ENCODE data around the gene WDR93.
"Not testable (repeated sequence)": the region's sequence is repeated elsewhere in the genome, so short reads cannot be mapped to it uniquely, and the experiment has no call there.

Gene WDR93

DNA sequence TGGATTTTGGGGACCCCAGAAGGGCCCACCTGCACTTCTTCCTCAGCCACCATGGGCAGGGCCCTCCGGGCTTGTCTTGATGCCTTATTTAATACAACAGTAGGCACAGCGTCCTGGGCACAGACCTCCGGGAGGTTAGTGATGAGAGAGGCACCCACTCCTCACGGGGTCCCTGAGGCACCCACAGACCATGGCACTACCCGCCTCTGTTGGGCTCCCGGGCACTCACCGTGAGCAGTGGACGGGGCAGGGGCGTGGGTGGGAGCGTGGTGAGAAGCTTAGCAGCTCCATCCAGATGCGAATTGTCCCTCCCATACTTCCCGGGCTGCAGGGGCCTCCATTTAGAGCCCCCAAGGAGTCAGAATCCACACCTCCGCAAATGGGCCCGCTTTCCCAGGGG lies 85.2 kb downstream of the WDR93 start:
- no peak for DNase-seq

DNA sequence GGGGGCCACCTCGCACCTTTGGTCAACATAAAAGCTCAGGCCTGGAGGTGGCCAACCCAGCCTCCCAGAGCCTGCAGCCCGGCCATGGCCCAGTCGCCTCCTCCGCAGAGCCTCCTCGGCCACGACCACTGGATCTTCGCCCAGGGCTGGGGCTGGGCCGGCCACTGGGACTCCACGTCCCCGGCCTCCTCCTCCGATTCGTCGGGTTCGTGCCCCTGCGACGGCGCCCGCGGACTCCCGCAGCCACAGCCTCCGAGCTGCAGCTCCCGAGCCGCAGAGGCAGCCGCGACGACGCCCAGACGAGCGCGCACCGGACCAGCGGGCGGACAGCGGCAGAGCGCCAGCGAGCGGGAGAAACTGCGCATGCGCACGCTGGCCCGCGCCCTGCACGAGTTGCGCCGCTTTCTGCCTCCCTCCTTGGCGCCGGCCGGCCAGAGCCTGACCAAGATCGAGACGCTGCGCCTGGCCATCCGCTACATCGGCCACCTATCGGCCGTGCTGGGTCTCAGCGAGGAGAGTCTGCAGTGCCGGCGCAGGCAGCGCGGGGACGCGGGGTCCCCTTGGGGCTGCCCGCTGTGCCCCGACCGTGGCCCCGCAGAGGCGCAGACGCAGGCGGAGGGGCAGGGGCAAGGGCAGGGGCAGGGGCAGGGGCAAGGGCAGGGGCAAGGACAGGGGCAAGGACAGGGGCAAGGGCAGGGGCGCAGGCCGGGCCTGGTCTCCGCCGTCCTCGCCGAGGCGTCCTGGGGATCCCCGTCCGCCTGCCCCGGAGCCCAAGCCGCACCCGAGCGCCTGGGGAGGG lies 85.9 kb downstream of the WDR93 start, which contains the start of gene MESP2:
MESP2 (plus strand) TSS at position 59 of the 799 bp plus-strand sequence; CDS start at position 85, 26 bp downstream.
- DNase-seq, result no peak

DNA sequence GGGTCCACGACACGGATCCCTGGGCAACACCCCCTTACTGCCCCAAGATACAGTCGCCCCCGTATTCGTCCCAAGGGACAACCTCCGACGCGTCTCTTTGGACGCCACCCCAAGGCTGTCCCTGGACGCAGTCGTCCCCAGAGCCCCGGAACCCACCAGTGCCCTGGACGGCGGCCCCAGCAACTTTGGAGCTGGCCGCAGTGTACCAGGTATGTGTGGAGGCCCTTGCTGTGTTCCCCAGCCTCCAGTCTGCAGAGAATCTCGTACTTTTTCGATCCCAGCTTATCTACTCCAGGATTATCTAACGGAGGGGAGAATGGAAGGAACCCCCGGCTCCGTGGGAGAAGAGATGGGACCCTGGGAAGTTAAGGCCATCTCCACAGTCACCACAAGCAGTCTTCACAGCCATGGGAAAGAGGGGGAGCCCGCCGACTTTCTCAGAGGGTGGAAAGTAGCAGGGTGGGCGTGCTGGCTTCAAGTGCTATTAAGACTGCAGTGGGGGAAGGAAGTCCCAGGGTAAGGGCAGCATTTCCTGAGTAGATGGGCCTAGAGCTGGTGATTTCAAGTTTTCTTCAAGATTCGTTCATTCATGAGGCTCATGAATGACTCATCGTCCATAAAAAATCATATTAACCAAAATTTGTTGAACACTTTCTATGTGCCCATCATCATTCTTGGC lies 86.6 kb downstream of the WDR93 start:
- DNase-seq, result no peak

DNA sequence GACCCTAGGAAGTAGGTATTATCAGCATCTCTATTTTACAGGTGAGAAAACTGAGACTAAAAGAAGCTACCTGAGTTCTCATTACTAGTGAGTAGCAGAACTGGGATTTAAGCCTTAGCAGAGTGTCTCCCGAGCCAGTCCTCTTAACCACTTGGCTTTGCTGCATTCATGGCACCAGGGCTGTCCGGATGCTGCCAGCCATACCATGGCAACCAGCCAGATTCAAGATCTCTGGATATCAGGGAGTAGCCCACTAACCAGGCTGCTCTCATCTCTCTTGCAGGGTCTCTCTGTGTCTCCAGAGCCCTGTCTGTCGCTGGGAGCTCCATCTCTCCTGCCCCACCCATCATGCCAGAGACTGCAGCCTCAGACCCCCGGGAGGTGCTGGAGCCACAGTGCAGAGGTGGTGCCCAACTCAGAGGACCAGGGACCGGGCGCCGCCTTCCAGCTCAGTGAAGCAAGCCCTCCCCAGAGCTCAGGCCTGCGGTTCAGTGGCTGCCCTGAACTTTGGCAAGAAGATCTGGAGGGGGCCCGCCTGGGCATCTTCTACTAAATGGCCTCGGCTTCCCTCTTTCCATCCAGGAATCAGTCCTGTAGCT lies 87.3 kb downstream of the WDR93 start:
- DNase-seq, result no peak

DNA sequence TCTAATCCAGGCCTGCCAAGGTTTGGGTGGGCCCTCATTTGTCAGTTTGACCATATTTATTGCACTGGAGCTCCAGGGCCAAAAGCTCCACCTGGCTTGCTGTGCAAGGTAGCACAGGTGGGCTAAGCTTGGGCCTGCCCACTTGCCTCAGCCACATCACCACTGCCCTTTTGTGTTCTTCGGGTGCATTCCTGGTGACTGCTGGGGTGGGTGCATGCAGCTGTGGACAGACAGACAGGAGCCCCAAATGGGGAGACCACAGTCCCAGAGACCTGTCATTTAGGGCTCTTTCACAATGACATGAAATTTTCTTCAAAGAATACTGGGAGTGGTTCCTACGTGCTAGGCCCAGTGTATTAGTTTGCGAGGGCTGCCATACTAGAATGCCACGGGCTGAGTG lies 88.2 kb downstream of the WDR93 start:
- DNase-seq, result no peak

DNA sequence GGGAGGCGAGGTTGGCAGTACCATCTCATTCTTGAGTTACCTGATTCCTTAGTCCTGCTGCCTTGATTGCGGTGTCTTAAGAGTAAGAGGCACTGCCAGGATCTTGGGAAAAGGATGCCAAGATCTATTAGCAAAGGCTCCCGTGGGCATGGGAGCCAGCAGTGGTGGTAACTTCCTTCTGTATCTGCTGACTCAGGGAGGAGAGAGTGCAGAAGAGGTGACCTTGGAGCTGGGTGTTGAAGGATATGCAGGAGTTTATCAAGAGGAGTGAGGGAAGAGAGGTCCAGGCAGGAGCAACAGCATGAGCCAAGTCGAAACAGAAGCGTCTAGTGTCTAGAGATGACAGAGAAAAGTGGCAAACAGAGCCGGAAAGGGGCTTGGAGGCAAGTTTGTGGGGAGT lies 90.0 kb downstream of the WDR93 start:
- DNase-seq, result no peak

DNA sequence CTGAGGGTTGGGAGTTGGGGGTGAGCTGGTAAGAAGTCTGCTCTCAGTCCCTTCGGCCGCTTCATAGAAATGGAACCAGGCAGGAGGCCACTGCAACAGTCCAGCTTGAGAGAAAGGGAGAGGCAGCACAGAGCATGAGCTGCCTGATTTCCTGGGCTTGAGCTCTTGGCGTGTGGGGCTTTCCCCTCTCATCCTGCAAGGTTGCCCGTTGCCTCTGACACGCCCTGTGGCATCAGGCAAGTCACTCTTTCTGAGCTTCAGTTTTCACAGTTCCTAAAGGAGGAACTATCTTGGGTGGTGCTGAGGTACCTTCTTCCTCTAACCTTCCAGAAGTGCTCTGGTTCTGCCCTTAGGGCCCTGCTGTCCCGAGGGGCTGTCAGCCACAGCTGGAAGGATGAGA lies 90.4 kb downstream of the WDR93 start:
- DNase-seq, result no peak

DNA sequence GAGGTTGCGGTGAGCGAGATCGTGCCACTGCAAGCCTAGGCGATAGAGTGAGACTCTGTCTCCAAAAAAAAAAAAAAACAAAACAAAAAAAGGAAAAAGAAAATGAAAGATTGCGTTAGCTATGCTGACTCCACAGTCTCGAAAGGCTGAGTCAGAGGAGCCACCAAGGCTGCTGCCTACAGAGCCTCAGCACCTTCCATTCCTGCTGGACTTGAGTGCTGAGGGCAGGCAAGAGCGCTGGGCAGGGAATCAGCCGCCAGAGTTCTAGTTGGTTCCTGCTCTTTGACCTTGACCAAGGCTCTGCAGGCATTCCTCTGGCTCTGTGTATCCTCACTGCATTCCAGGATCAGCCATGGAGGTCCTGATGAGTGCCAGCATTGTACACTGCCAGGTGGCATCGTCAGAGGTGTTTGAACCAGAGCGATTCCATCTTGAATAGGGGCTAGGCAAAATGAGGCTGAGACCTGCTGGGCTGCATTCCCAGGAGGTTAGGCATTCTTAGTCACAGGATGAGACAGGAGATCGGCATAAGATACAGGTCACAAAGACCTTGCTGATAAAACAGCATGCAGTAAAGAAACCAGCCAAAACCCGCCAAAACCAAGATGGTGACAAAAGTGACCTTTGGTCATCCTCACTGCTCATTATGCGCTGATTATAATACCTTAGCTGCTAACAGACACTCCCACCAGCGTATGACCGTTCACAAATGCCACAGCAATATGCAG lies 91.4 kb downstream of the WDR93 start:
- DNase-seq, result no peak

DNA sequence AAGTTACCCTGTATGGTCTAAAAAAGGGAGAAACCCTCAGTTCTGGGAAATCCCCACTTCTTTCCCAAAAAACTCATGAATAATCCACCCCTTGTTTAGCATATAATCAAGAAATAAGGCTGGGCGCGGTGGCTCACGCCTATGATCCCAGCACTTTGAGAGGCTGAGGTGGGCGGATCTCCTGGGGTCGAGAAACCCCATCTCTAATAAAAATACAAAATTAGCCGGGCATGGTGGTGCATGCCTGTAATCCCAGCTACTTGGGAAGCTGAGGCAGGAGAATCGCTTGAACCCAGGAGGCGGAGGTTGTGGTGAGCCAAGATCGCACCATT lies 92.0 kb downstream of the WDR93 start:
- not testable (repeated sequence) for DNase-seq

DNA sequence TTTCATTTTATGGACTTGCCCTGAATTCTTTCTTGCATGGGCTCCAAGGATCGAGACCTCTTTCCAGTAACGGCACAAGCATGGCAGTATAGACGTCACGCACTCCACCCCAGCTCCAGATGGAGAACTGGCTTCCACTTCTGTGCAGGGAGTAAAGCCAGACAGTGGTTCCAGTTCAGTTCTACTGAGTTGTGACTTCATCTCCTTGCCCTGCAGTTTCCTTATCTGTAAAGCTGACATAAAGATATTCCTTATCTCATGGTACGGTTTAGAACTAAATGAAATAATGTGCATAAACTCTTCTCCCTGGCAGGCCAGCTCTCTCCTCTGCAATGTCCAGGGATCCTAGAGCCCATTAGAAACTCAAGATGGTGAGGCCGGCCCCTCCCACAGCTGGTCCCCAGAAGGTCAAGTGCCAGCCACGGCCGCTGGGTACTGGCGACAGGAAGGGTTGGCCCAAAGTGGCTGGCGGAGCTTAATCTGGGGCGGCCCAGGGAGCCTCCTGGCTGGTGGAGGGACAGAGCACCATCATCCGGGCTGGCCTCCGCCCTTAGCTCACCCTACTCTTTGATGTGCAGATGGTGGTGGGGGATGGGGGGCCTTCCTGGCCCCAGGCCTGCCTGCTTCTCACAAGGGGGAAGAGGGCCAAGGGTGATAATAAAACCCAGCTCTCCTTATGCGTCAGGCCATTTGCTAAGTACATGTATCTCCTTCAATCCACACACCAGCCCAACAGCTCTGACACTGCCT lies 92.7 kb downstream of the WDR93 start:
- DNase-seq, result no peak

DNA sequence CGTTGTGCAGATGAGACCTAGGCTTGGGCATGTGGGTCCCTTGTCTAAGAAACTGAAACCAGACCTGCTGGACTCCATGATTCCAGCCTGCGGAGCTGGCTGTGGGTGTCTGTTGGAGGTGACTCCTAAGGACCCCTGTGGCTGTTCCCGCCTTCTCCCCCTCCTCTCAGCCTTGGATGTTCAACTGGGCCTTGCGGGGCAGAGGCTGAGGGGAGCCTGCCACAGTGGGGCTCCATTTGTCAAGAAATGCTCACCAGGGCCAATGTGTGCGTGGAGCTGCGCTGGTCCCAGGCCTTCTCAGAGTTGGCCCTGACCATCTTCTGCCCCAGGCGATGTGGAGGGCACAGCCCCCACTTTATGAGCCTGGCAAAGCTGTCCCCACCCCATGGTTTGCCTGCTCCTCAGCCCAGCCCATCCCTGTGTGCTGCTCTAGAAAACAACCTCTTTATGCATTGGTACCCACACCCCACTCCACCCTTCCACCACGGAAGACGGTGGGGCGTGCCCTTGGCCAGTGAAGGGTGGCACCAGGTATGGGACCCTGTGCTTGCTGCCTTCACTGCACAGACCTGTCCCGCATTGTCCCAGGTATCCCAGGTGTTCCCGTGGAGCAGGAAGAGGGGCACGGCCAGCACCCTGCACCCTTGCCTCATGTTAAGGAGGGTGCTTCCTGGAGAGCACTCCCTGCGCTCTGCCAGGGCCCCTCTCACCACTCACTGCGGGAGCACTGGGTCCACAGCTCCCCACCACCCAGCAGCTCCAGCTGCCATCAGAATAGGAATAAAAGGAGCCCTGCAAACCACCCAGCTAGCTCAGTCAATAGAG lies 93.5 kb downstream of the WDR93 start:
- DNase-seq, result no peak

DNA sequence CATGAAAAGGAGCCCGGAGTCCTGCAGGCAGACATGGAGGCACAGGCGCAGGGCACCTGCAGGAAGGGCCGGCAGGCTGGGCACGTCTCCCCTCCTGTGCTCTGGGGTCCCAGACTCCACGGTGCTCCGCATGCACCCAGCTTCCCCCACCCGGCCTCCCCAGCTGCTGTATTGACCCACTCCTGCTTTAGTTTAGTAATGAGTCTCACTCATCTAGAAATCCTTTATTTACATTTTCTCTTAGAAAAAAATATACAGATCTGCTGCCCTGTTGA lies 94.0 kb downstream of the WDR93 start:
- no peak for DNase-seq

DNA sequence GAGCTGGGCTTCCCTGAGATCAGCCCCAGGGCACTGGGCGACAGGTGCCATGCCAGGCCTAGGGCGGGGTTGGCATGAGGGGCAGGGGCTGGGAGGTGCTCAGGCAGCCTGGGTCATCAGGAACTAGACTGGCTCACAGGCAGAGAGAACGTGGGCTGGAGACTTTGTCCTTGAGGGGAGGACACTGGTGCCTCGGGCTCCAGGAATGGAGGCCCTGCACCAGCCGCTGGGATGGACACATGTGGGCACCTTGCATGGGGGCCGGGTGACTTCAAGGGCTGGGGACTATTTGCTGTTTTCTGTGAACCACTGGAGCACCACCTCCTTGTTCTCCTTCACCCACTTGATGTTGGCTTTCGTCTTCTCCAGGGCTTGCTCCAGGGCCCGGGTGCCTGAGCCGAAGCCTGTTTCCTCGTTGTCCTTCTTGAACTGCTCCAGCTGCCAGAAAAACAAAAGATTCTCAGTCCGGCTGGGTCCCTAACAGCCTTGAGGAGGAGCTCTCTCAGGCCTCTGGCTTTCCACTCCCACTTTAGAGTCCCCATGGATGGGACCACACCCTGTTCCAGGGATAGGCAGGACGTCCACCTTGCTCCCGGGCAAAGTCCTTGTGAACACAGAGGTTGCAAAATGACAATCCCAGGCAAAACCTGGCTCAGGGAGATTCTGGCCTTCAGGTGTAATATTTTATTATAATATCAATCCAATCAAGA lies 94.6 kb downstream of the WDR93 start:
- DNase-seq, result no peak

DNA sequence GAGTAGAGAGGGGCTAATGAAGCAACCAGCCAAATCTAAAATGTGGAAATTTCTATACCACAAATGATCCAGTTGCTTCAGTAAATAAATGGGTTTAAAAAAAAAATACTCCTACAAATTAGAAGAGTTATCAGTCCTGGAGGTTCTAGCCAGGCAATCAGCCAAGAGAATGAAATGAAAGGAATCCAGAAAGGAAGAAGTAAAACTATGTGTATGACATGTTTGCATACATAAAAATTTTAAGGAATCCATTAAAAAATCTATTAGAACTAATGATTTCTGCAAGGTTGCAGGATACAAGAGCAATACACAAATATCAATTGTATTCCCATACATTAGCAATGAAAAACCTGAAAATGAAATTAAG lies 95.1 kb downstream of the WDR93 start:
- DNase-seq, result no peak

DNA sequence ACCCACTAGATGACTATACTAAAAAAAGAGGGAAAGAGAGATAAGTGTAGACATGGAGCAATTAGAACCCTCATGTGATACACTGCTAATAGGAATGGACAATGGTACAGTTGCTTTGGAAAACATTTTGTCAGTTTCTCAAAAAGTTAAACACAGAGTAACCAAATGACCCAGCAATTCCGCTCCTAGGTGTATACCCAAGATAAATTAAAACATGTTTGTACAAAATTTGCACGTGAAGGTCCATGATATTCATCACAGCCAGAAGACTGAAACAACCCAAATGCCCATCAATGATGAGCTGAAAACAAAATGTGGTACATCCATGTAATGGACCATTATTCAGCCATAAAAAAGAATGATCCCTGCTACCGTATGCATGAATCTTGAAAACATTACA lies 97.3 kb downstream of the WDR93 start:
- DNase-seq, result no peak

DNA sequence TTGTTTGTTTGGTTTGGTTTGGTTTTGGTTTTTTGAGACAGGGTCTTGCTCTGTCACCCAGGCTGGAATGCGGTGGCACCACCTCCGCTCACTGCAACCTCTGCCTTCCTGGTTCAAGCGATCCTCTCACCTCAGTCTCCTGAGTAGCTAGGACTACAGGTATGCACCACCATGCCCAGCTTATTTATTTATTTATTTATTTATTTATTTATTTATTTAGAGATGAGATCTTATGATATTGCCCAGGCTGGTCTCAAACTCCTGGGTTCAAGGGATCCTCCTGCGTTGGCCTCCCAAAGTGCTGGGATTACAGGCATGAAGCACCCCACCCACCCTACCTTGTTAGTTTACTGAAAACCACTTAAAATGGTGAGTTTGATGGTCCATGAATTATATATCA lies 98.0 kb downstream of the WDR93 start:
- DNase-seq, result not testable (repeated sequence)

DNA sequence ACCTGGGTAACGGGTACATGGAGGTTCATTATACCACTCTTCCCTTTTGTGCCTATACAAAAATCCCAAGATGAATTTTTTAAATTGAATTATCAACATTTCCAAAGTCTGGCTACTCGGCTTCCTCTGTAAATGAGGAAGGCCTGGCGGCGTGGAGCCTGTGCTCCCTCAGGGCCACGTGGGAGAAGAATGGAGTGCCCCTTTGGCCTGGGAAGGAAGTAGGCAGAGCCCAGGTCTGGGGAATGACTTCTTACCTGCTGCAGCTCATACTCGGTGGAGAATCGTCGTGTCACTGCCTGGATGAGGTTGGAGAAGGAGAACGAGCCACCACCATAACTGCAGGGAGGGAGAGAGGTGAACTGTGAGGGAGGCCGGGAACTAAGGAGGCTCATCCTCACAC lies 99.6 kb downstream of the WDR93 start:
- no peak for DNase-seq

DNA sequence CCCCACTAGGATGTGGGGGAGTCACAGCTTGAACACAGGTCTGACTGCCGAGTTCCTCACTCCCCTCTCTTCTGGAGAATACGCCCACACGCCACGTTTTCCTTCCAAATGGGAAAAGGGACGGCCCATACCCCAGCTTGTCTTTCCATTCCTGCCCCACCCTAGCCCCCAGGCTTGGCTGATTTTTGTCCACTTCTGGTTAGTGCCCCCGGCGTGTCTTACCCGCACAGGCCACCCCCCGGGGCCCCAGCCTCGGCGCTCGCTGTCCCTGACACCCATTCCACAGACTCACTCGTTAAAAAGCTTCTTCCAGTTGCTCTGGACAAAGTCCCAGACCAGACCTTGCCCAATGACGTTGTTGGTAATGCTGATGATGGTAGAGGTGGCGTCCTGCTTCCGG lies 100.0 kb downstream of the WDR93 start:
- no peak for DNase-seq

DNA sequence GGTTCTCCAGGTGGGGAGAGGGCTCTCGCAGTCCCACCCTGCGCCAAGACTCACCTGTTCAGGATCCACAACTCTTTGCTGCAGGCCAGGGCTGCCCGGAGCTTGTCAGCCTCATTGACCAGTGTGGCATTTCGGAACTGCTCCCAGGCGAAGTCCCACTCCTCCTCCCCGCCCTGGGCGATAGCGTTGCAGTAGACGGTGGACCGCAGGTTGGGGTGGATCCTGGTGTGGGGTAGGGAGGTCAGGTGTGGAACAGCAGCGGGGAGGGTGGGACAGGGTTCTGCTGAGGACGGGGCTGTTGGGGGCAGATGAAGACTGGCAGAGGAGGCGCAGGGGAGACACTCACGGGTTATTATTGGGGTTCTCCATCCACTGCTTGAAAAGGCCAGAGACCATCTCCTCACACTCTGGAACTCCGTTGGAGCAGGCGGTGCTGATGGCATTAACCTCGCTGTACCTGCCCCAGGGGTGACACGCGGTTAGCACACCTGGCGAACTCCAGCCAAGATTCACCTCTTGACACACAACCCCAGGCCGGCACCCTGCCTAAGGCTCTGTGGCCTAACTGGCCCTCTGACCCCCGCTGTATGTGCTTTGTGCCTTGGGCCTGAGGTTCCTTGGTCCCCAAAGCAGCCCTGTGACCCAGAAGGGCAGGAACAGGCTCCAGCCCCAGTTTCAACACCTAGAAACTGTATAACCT lies 101.6 kb downstream of the WDR93 start:
- no peak for DNase-seq

All from NCI-H1417 treated with DMSO at 0.1 percent for 48 hours (cell line).